CD4-positive, alpha-beta T cell treated with Interleukin-4 for 4 hours (primary cell): ENCODE data around the gene UBR1.
"Not testable (repeated sequence)": the region's sequence is repeated elsewhere in the genome, so short reads cannot be mapped to it uniquely, and the experiment has no call there.

Experiments used
- DNase-seq: peaks from one replicate; pipeline ENCODE4 v3.0.0-alpha.2; 2020

UBR1 gene

GRCh38 chr15:42903388-42904324 is 202.2 kb downstream of the UBR1 start:
- DNase-seq = no peak

- not testable (repeated sequence) for DNase-seq
These were observed 211.9 kb downstream of the UBR1 start for GRCh38 chr15:42893911-42894310.
